GM19240 (cell line): ENCODE measurements around the gene GRIK1.

Experiments
- DNase-seq: peaks from one replicate; pipeline ENCODE4 v3.0.0; 2011; ENCODE audit warnings: low spot score; ENCODE audit not compliant: insufficient read length

Gene GRIK1

GRCh38 chr21:29787361-29787909, 152.4 kb downstream of the GRIK1 start:
- no peak for DNase-seq

- DNase-seq = no peak
Observed at GRCh38 chr21:29786496-29787360, 153.1 kb downstream of the GRIK1 start.

- no peak for DNase-seq
Observed at GRCh38 chr21:29777160-29777559, 162.6 kb downstream of the GRIK1 start.

- no peak for DNase-seq
Observed at GRCh38 chr21:29775462-29775861, 164.3 kb downstream of the GRIK1 start.

- no peak for DNase-seq
Observed at GRCh38 chr21:29771491-29772066, 168.2 kb downstream of the GRIK1 start.

GRCh38 chr21:29763674-29764073, 176.1 kb downstream of the GRIK1 start:
- DNase-seq = no peak

- DNase-seq = no peak
Observed at GRCh38 chr21:29762570-29763082, 177.2 kb downstream of the GRIK1 start.

GRCh38 chr21:29753216-29753615, 186.6 kb downstream of the GRIK1 start:
- DNase-seq = no peak

- DNase-seq = no peak
Observed at GRCh38 chr21:29751473-29752185, 188.2 kb downstream of the GRIK1 start.

GRCh38 chr21:29749957-29750356, 189.8 kb downstream of the GRIK1 start:
- no peak for DNase-seq

GRCh38 chr21:29749223-29749622, 190.6 kb downstream of the GRIK1 start:
- no peak for DNase-seq

- no peak for DNase-seq
Observed at GRCh38 chr21:29748391-29749167, 191.2 kb downstream of the GRIK1 start.

- DNase-seq = no peak
Observed at GRCh38 chr21:29741761-29742160, 198.0 kb downstream of the GRIK1 start.

- no peak for DNase-seq
Observed at GRCh38 chr21:29739176-29739575, 200.6 kb downstream of the GRIK1 start.

GRCh38 chr21:29738730-29739129, 201.1 kb downstream of the GRIK1 start:
- no peak for DNase-seq

GRCh38 chr21:29737186-29737585, 202.6 kb downstream of the GRIK1 start:
- no peak for DNase-seq

- no peak for DNase-seq
Observed at GRCh38 chr21:29730281-29730680, 209.5 kb downstream of the GRIK1 start.

GRCh38 chr21:29726044-29726443, 213.8 kb downstream of the GRIK1 start:
- no peak for DNase-seq

GRCh38 chr21:29725025-29725736, 214.6 kb downstream of the GRIK1 start:
- no peak for DNase-seq

GRCh38 chr21:29721964-29722363, 217.8 kb downstream of the GRIK1 start:
- no peak for DNase-seq
